ENCODE results near the gene F7.

- no peak for TF ChIP-seq TARDBP (IDR thresholded peaks at IDR 0.05)
- TF ChIP-seq FOXA1 (IDR thresholded peaks at IDR 0.05), result no peak
- TF ChIP-seq NFRKB (IDR thresholded peaks at IDR 0.05), result no peak
- no peak for TF ChIP-seq PKNOX1 (IDR thresholded peaks at IDR 0.05)
- no peak for TF ChIP-seq FOXK2 (IDR thresholded peaks at IDR 0.05)
- TF ChIP-seq FOXM1 (IDR thresholded peaks at IDR 0.05; ENCODE audit: borderline replicate concordance), result no peak
Observed at GRCh38 chr13:113093580-113094409, 11.8 kb upstream of the F7 start.

All from HEK293T (cell line).